ENCODE measurements around the gene PAQR9.

Gene PAQR9

DNA sequence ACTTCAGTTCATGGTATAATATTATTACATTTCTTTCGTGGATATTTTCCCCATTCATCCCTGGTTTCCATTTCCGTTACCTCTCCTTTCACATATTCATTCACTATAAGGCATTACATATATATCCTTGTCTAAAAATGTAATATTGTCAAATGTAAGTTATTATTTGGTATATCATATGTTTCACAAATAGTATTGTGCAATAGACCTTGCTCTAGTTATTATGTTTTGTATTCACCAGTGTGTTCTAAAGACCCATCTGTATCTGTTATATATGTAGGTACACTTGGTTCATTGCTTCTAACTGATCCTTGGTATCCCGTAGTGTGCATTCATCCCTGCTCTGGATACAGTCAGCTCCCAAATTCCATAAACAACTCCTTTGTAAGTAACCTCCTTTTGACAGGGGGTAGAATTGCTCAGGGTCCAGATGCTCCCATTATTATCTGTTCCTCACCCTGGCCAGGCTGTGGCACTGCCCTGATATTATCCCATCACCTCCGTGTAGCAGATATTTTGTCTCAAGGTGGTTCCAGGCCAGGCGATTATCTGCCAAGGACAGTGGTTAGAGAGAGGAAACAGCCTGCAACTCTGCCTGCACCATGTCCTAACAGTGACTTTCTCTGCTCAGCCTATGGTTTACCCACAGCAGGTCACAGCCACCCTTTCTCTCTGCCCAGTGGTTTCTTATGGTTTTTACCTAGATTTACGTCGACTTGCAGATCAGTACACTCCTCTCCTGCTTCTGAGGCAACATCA is 29.2 kb downstream of the PAQR9 start:
- intact Hi-C loops (cut with DNase I), result no loop called here
- DNase-seq, result no peak

DNA sequence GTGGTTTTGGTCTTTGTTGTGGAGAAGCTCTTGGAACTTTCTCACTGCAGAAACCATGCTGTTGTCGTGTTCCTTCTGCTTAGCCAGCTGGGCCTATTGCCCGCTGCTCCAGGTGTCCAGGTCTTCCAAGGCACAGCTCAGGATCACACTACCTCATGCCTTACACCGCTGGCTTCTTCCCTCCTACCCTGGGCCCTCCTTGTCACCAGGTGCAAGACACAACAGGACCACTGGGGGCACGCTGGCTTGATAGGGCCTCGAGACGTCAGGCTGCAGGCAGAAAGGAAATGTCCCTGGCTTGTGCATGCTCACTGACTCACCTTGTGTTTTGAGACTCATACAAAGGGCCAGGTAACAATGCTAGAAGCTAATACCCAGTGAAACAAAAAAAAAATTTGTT is 32.3 kb downstream of the PAQR9 start:
- DNase-seq, result no peak
- intact Hi-C loops (cut with DNase I), result no loop called here

DNA sequence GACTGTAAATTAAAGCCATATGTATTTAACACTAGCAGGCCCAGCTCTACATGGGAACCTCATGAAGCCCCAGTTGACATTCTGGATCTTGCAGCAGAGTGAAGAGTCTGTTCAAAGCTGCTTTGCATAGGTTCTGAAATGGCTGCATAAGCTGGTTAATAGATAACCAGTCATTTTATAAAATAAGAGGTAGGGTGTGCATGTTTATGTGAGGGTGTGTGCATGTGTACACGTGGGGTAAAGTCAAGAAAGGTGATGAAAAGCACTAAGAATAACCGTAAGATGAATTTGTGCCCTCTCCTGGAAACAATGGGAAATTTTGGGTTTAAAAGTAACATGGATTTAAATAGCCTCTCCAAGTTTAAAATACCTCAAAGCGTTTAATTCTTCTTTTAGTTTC is 33.0 kb downstream of the PAQR9 start:
- DNase-seq, result no peak
- intact Hi-C loops (cut with DNase I), result no loop called here

DNA sequence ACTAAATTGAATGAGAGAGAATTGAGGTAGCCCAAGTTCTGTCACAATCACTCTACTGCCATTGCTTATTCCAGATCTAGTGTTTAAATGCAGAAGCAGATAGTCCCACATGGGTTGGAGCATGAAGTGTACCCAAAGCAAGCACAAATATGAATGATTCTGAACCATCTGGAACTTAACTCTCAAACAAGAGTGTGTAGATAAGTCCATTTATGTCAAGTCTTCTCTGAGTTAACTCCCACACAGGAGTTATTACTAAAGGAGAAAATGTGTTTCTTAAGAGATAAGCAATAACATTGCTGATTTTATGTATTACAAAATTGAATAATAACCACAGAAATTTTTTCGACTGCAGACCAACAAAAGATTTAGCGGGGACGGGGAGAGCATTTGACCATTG is 33.6 kb downstream of the PAQR9 start:
- DNase-seq, result no peak

DNA sequence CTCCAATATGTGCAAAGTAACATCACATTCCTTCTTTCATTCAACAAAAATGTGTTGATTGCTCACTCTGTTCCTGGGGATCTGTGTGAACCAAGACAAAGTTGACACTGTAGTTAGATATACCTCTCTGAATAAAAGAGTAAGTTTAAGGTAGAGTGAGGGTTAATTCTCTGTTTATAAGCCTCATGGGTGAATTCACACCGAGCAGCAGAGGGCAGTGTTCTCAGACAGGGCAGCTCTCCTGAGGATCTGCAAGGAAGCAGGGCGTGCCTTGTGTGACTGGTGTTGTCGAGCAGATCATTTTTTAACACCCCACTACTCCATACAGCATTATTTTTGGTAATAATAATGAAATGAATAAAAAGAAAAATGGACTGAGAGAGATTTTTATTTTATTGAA is 34.4 kb downstream of the PAQR9 start:
- peak in 2 of 42 donors; percentile 10 to 22 for DNase-seq
- intact Hi-C loops (cut with DNase I), result no loop called here

More for the DNA sequence above, 33.6 kb downstream of the PAQR9 start:
- intact Hi-C loops (cut with DNase I), result no loop called here

DNA sequence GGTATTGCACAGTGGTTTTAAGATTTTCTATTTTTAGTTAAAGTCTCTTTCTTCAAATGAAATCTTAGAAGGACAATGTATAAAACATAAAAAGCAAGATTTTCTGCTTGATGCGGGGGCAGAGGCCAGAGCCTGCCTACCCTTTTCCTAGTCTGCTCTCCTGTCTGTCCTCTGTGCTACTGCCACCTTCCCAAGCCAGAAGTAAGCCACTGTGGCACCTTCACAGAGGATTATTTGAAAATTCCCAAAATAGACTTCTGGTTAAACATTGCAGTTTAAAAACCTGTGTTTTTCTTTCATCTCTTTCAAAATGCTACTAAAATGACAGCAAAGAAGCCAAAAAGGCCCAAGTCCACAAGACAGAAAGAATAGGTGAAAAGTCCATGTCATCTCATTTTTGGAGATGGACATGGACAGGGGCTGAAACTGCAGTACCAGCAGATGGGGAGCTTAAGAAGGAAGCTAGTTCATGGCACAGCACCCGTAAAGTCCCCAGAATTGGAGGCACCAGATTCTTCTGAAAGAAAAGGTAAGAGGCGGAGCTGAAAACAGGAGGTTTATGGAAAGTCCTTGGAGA is 37.0 kb downstream of the PAQR9 start:
- intact Hi-C loops (cut with DNase I), result no loop called here
- DNase-seq, result no peak

DNA sequence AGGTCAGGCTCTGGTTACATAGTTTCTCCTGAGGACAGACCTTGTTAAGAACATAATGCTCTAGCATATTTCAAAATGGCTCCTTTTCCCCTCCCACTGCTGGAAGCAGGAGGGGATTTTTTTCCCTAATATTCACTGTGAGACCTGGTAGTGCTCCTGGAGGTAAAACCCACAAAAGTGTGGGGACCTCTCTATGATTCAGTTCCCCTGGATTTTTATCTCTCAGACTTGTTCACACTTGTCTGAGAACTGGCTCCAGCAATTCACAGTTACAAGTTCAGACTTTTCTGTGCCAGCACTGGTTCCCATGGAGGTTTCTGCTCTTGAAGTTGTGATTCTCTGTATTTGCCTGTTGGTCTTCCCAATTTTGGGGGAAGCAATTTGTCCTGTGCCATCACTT is 38.3 kb downstream of the PAQR9 start:
- no peak for DNase-seq
- intact Hi-C loops (cut with DNase I), result no loop called here

DNA sequence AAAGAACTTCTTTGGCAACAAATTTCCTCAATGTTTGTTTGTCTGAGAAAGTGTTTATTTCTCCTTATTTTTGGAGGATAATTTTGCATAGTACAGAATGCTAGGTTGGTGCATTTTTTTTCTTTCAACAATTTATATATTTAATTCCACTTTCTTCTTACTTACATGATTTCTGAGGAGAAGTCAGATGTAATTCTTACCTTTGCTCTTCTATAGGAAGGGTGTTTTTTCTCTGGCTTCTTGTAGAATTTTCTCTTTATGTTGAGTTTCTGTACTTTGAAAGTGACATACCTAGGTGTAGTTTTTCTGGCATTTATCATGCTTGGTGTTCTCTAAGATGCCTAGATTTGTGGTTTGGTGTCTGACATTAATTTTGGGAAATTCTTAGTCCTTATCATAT is 39.8 kb downstream of the PAQR9 start:
- DNase-seq, result no peak
- intact Hi-C loops (cut with DNase I), result no loop called here

DNA sequence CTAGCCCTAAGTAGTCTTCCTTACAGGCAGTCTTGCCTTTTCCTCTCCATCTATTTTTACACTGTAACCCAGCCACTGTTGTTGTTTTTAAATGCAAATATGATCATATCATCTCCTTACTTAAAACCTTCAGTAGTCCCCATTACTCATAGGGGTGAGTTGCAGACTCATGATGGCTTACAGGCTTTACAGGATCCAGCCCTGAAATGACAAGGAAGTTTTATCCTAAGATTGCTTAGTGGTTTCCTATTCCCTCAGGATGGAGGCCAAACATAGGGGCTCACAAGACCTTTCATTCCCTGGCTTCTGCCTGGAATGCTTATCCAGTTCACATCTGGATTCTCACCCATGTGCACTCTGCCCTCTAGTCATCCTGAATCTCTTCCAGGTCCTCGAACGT is 46.9 kb downstream of the PAQR9 start:
- DNase-seq, result no peak
- intact Hi-C loops (cut with DNase I), result no loop called here

DNA sequence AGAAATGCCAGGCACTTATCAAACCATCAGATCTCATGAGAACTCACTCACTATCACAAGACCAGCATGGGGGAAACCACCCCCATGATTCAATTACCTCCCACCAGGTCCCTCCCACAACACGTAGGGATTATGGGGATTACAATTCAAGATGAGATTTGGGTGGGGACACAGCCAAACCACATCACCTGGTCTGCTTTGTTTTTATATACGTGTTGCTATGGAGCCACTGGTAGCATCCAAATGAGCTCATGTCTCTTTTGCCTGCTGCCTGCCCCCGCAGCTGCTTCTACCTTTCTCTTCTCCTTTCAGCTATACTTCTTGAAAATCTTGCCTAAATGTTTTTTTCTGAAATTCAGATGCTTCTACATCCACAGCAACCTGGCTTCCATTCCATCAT is 47.8 kb downstream of the PAQR9 start:
- intact Hi-C loops (cut with DNase I), result no loop called here
- no peak for DNase-seq

DNA sequence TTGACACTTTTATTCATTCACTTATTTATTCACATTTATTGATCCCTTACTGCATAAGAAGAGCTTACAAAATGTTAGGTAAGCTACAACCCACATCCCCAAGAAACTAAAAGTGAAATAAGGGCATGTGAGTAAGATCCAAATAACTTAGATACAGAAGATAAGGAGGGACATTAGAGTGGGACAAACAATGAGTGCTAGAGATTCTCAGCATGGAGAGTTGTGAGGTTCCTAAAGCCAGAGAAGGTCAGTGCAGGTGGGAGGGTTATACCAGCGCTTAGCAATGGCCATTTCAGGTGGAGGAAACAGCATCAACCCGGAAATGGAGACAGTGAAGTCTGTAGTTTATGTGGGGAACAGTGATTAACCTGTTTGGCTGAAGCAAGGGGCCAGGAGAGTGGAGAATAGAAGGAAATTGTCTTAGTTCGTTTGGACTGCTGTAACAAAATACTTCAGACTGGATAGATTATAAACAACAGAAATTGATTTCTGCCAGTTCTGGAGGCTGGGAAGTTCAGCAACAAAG is 49.1 kb downstream of the PAQR9 start:
- intact Hi-C loops (cut with DNase I), result no loop called here
- DNase-seq, result no peak

DNA sequence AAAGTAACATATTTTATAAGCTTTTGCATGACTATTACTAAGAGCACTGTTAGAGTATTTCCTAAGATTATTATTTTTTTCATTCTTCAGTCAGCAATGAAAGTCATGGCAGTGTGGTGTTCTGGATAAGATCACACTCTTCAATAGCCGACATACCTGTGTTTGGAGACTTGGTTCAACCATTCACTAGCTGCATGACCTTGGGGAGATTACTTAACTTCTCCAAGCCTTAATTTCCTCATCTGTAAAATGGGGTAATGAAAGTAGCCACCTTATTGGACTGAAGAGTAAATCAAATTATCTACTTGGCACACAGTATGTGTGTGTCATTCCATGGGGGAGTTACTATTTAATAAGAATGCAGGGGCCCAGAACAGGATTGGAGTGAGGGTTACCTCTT is 50.0 kb downstream of the PAQR9 start:
- intact Hi-C loops (cut with DNase I), result no loop called here
- no peak for DNase-seq

DNA sequence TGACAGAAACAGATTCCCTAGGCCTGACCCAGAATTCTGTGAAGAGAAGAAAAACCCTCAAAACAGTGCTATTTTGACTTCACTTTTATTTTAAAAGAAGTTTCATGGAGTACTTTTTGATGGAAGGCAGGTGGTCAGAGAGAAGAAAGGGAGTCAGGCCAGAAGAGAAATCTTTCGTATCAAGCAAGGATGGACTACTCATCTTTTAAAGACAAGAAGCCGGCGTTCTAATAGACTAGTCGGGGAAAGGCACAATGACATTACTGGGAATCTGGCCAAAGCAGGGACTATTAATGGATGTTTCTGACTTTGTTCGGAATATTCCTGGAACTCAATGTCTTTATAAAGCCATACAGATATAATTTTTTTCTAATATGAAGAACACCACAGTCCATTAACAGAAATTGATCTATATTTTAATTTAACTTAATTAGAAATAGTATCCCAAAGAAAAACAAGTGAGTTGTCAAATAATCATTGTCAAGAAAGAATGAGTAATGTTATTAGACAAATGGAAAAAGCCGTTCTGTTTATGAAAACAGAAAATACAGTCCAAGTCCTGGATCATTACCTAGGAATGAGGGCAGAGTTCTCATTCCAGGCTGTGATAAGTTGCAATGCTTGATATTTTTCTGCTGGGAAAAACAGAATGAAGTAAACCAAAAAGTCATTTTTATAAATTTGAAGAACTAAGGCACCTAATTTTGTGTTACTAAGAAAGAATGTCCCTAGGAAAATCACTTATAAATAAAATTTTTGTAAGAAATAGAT is 50.9 kb downstream of the PAQR9 start:
- no peak for DNase-seq
- intact Hi-C loops (cut with DNase I), result no loop called here
